T follicular helper cell (primary cell): ENCODE results near the gene CD300LD.

Source experiments
- DNase-seq: peaks from one replicate; pipeline ENCODE4 v3.0.0-alpha.2; 2020; ENCODE audit warnings: low read depth

The CD300LD gene

DNA sequence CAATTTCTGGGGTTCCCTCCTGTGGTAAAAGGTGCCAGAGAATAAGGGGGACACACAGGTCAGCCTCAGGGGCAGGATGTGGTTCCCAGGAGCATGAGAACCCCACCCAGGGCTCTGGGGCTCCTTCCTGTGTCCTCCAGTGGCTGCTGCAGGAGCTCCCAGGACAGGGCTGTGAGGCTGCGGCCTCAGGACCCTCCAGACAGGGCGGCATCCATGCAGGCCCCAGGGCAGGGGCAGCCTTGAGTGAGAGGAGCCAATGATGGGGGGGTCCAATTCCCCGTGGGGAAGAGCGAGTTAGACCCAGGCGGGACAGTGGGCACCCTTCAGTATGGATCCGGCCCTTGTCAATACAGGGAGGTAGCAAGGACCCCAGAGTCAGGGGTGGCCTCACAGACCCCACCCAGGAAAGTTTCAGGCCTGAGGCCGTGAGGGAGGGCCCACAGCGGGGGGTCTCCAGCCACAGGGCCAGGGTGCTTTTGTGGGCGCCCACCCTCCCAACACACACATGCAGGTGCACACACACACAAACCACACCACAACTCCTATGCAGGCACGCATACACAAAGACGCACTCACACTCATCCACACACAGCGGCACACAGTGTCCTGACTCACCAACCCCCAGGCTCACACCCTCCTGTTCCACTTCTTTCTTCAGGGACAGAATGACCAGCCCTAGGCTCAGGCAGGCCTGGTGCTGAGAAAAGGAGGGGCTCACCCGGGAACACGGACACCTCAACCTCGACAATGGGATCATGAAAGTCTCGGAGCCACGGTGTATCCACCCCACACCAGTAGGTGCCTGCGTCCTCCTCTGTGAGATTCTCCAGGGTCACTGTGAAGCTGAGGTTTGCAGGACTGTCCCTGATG lies 48.0 kb downstream of the CD300LD start:
- no peak for DNase-seq

DNA sequence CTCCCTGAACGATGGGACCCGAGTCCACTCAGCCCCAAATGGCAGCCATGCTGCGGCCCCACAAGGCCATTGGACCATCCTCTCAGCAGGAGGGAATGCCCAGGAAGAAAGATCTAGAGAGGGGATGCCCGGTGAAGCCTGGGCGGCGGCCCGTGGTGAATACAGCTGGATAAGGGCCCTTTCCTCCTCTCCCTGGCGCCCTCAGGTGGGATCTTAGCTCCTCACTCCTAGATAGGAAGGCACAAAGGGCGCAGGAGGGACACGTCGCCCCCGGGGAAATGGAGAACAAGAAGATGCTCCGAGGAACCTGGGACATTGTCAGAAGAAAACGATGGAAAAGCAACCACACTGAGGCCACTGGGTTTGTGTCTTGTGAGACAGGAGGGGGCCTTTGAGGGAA lies 48.7 kb downstream of the CD300LD start:
- DNase-seq, result no peak

DNA sequence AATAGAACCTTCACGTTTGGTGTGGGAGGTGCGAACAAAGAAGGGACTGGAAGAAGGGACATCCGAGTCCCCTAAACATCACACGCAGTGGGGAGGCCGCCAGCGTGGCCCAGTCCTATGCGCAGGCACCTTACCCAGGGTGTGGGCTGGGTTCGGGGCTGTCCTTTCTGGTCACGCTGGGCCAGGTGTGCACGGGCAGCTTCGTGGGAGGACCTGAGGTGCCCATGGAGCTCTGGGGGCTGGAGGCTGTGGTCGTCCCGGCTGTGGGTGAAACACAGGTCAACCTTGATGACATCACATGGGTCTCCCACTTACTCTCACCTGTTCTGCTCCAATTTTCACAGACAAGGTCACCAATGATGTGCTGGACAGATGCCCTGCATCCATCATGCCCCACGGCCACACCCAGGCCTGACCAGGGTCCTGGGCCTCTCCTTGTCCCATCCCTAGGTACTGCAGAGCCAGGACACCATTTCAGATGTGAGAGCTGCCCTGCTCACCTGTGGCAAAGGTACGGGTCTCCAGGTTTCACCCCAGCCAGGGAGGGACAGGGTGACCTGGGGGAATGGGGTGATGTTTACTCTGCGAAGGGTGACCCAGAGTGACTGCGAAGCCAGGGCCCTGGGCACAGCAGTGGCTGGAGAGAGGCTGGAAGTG lies 49.2 kb downstream of the CD300LD start:
- DNase-seq, result no peak

DNA sequence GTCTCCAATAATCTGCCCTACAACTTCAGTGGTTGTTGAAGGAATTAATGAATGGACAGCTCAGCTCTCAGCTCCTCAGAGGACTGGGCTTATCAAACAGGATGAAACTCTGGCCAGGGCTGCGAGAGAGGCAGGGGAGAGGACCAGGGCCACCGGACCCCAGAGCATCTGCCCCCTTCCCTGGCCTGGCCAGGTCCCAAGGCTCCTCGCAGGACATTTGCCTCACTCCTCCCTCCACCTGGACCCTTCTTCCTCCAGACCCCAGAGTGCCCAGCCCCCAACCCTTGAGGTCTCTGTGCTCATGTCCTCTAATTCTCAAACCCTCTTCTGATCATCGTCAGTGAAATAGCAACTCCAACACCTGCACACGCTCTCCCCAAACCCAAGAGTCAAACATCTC lies 49.9 kb downstream of the CD300LD start:
- no peak for DNase-seq

DNA sequence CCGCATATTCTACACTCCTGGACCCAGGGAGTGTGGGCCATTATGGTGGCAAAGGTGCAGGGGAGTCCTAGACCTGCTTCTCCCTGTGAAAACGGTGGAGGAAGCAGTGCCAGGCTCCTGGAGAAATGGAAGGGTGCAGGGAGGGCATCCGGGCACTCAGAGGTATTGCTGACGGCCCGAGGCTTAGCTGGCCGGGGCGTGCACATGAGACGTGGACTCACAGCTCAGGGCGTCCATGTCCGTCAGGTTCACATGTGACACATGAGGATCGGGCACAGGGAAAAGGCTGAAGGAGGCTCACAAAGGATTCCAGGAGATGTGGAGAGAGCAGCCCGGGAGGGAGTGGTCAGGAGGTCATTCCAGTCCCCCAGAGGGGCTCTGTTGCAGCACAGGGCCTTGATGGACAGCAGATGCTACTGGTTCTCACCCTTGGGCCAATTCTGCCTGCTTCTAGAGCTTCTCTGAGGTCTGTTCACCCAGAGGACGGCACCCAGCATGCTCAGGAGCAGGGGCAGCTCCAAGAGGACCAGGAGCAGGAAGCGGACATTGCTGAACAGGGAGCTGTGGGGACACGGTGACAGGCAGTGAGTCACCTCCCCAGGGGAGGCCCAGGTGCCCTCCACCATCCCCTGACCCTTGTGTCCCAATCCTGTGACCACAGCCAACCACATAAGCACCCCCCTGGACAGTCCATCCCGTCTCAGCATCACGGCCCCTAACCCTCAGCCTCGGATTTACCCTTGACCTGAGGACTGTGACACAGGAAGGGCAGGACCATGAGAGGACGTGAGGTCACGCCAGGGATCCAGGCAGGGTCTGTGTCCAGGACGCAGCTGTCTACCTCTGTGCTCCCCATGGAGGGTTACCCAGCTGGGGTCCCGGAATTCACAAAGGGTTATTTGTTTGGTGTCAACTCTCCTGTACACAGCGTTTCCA lies 50.6 kb downstream of the CD300LD start:
- DNase-seq, result no peak

DNA sequence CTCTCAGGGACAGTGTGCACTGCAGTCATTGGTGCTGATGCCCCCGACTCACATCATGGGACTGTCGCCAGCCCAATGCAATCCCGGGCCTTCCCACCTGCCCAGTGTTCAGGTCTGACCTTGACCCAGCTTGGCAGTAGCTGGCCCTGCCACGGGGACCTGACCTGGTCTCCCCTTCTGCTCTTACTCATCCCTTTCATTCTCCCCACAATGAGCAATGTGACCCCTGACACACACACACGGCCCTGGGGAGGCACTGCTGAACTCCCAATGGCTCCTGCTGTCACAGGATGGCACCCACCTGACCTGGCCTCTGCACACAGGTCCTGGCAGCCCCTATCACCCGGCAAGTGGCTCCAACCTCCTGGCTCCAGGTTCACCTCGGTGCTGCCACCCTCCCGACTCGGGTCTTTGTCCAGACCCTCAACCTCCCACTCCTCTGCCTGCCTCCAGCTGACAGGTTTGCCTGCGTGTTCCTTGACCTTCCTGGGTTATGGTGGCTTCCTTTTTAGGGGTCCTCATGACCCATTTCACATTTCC lies 52.7 kb downstream of the CD300LD start:
- DNase-seq, result no peak

DNA sequence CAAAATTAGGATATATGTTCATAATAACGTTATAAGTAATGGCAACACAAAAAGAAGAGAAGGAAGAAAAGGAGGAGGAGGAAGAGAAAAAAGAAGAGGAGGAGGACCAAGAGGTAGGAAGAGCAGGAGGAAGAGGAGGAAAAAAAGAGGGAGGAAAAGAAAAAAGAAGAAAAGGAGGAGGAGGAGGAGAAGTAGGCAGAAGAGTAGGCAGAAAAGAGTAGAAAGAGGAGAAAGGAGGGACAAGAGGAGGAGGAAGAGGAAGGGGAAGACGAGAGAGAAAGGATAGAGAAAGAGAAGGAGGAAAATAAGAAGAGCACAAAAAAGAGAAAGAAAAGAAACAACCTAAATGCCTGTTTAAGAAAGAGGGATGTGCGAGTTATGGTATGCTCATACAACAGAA lies 55.2 kb downstream of the CD300LD start:
- no peak for DNase-seq

DNA sequence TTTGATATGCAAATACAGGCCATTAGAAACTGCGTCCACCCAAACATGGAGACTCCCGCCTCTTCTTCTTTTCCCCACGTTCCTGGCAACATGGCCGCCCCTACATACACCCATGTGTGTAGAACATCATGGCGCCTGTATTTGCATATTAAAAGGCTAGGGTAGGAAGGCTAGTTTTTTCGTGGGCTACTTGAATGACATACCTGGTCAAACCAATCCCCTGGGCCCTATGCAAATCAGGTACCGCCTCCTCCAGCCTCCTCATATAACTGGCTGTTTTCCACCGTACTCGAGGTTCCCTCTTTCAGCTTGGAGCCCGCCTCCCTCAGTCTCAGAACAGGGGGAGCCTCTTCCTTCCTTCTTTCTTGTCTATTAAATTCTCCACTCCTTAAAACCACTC lies 60.0 kb downstream of the CD300LD start:
- no peak for DNase-seq

DNA sequence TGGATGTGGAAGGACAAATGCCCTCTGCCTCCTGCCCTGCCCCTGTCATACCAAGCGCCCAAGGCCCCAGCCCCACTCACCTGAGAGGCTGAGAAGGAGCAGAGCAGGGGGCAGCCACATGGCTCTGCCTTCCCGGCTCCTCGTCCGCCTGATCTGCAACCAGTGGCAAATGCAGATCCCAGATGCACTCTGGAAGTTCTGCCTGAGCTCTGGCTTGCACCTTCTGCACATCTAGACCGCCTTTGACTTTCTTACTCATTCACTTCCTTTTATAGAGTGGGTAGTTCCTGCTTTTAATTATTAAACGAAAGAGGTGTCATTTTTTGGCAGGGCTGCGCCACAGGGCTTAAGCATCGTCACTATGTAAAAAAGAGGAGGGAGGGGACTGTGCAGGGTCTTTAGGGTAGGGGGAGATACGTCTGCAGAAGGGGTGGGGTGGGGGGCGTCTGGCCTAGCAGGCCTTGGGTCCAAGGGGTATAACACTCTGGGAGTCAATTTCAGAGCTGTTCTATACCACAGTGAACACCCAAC lies 60.8 kb downstream of the CD300LD start, which contains the start of gene CD300LB:
CD300LB (minus strand) TSS at position 245 of the 531 bp plus-strand sequence; CDS start at position 120, 125 bp downstream.
- DNase-seq, result no peak

DNA sequence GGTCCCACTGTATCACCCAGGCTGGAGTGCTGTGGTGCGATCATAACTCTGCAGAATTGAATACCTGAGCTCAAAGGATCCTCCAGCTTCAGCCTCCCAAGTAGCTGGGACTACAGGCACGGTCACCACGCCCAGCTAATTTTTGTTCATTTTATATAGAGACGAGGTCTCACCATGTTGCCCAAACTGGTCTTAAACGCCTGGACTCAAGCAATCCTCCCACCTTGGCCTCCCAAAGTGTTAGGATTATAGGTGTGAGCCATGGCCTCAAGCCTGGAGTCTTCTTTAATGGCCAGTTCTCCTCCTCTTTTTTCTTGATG lies 61.3 kb downstream of the CD300LD start:
- no peak for DNase-seq
